ENCODE data around the gene SDHAF1.

SDHAF1 gene

DNA sequence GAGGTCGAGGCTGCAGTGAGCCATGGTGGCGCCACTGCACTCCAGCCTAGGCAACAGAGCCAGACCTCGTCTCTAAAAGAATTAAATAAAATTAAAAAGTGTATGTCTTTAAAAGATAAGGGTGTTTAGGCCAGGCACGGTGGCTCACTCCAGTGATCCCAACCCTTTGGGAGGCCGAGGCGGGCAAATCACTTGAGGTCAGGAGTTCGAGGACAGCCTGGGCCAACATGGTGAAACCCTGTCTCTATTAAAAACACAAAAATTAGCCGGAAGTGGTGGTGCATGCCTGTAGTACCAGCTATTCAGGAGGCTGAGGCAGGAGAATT, 7.5 kb upstream of the SDHAF1 start:
- DNase-seq, result no peak

GRCh38 chr19:35988824-35989223, 6.2 kb upstream of the SDHAF1 start:
- no peak for DNase-seq

DNA sequence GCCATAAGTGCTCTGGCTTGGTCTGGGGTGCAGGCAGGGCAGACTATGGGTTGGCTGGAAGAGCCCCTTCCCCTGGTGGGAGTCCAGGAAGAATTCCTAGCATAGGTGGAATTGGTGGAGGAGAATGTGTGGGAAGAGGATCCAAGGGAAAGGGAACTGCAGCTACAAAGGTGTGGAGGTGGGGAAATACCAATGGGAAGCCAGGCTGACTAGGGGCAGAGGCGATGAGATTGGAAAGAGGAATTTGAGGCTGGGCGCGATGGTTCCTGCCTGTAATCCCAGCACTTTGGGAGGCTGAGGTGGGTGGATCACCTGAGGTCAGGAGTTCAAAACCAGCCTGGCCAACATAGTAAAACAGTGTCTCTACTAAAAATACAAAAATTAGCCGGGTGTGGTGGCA, 4.8 kb upstream of the SDHAF1 start:
- no peak for DNase-seq

DNA sequence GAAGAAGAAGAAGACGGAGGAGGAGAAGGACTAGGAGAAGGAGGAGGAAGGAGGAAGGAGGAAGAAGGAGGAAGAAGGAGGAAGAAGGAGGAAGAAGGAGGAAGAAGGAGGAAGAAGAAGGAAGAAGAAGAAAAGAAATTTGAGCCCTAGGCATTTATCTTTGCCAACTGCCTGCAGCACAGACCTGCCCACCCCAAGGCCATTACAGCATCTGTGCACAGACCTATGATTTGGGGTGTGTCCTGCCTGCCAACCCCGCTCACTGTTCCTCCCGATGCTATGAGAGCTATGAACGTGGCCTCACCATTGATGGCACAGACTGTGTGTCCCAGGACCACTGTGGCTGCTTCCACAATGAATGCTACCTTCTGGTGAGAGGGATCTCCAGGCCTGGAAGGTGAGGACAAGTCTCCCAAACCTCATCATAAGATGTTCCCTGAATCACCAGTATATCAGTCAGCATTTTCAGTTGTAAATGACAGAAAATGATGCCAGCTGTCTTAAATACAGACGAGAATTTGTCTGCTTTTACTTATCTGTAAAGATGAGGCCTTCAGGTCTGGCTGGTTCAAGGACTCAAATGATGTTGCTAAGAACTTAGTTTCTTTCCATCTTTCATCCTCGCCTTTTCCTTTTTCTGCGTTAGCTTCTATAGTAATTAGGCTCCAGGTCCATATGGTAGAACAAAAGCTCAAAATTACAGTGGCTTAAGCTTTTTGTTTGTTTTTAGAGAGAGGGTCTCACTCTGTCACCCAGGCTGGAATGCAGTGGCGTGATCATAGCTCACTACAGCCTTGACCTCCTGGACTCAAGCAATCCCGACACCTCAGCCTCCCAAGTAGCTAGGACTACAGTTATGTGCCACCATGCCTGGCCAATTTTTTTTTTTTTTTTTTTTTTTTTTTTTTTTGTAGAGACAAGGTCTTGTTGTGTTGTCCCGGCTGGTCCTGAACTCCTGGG, 3.9 kb upstream of the SDHAF1 start:
- no peak for DNase-seq

GRCh38 chr19:35991731-35992450, 3.1 kb upstream of the SDHAF1 start:
- DNase-seq, result no peak

DNA sequence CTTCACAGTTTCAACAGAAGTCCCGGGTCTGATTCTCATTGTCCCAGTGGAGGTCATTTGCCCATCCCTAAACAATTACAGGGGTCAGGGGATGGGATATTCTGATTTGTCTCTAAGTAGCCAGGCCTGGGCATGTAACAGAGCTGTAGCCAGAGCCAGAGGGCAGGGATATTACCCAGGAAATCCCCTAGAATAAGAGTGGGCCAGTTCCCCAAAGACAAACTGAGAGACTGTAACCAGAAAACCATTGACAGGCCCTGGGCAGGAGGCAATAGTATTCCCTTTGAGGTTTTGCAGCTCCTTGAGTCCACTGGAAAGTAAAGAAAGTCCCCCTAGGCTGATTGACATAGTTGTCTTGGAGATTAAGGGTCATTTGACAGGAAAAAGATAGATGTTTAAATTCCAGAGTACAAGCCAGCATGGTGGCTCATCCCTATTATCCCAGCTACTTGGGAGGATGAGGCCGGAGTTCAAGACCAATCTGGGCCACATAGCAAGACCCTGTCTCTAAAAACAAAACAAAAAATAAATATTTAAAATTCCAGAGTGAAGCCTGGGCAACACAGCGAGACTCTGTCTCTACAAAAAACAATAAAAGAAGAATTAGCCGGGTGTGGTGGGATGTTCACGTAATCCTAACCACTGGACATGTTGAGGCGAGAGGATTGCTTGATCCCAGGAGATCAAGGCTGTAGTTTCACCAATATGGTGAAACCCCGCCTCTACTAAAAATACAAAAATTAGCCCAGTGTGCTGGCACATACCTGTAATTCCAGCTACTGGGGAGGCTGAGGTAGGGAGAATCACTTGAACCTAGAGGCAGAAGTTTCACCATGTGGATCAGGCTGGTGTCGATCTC, 1.9 kb upstream of the SDHAF1 start:
- no peak for DNase-seq

DNA sequence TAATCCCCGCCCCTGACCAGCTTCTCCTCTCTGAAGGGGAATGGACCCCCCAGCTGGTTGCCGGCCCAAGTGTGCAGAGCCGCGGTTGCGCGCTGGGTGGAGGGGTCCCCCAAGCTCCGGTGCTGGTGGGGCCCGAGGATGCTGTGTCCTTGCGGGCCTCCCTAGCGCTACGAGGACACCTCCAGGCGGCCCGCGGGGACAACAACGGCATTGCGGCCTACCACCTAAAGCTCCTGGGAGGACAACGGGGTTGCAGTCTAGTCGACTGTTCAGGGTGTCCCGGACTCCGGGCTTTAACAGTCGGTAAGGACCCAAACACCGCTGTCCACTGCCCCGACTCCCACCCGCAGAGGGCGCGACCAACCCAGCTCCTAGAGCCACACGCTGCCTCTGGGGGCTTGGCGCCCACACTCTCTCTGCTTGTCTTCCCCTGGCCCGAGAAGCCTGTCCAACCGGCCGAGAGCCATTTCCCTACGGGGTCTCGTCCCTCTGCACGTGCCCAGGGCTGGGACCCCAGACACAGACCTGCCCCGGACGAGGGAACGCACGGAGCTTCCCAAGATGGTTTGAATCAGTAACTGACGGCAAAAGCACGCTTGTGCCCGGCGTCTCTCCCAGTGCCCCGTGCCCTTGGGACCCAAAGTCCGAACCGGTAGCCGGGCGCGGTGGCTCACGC, 927 bp upstream of the SDHAF1 start:
- DNase-seq, result no peak

DNA sequence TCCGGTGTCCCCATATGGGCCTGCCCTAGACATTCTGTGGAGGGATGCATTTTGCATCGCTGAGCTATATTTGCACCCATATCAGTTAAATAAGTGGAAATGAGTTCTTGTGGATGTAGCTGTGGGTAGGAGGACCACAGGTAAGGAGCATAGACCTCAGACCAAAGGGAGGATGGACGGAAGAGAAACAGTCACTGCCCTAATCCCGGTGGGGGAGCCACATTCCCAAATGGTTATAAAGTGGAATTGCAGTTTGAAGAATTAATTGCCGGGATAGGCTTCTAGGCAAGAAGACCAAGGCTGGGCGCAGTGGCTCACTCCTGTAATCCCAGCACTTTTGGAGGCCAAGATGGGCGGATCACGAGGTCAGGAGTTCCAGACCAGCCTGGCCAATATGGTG, 1.8 kb downstream of the SDHAF1 start:
- no peak for DNase-seq

- no peak for DNase-seq
These were observed 6.6 kb downstream of the SDHAF1 start for GRCh38 chr19:36001605-36002004.

DNA sequence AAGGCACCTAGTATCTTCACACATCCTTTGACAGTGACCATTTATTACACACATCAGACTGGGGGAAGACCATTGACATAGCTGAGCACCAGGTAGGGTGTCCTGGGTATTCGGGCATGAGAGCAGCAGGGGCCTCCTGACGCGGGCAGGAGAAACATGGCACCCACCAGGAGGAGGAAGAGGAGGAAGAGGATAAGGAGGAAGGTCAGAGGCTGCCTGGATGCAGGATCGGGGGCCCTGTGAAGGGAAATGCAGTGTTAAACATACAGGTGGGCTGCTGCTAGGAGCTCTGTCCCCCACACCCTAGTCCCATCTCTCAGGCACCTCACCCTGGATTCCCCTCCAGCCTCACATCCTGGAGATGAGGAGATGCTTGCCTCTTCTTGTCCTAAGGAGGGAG, 8.3 kb downstream of the SDHAF1 start:
- DNase-seq, result no peak

DNA sequence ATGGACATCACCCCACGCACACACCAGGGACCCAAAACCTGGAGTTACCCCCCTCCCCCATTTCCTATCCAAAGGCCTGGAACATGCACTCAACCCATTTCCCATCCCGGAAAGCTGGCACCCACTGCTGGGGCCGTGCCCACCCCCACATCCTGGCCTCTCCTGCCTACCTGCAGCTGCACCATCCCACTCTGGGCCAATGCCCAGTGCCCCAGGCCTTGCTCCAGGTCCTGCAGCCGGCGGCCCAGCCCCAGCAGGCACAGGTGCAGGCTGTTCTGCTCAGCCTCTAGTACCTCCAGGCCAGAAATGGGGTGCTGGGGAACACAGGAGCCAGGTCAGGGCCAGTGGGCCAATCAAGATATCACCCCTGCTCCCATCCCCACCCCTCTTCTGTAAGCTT, 12.0 kb downstream of the SDHAF1 start:
- no peak for DNase-seq

DNA sequence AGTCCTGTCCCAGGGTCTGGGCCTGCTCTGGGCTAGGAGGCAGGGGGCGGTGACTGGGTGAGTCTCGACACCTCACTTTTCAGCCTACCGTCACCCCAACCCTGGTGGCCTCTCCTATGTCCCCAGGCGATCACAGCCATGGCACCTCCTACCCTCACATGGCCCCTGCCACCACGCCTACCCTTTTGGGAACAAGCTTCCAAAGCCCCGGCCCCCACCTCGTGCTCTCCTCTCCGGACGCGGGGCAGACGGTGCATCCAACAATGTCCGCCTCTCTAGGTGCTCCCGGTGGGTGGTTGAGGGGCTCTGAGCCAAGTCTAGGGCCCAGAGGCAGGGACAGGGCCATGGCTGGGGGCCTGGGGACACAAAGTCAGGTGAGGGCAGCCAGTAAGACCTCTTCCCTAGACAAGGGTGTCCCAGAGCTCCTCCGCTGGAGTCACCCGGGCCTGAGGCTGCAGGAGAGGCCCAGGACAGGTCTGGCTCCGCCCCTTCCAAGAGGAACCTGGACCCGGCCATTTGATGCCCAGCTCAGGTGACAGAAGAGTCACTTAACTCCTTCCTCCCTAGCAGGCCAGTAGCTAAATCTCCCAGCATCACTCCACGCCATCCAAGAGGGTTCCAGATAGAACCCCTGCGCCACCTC, 13.5 kb downstream of the SDHAF1 start, which contains the start of gene SYNE4:
TSS of gene SYNE4 (minus strand) at position 478 of the 643 bp plus-strand sequence. CDS start at position 346, 132 bp downstream.
- peak; percentile 17 for DNase-seq

DNA sequence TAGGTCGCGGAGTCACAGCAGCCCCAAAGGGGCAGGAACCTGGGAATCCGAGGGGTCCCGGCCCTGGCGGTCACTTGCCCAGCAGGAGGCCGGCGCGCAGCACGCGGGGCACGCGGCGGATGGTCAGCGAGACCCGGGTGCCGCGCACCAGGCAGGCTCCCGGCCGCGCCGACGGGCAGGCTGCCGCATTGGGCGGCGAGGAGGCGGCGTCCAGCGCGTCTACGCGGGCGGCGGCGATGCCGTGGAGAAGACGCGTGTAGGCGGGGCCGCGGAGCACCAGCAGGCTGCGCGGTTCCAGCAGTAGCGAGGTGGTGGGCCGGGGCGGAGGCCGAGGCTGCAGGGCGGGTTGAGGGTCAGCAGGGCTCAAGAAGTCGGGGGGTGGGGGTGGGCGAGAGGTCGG, 14.2 kb downstream of the SDHAF1 start:
- DNase-seq, result peak; percentile 41

DNA sequence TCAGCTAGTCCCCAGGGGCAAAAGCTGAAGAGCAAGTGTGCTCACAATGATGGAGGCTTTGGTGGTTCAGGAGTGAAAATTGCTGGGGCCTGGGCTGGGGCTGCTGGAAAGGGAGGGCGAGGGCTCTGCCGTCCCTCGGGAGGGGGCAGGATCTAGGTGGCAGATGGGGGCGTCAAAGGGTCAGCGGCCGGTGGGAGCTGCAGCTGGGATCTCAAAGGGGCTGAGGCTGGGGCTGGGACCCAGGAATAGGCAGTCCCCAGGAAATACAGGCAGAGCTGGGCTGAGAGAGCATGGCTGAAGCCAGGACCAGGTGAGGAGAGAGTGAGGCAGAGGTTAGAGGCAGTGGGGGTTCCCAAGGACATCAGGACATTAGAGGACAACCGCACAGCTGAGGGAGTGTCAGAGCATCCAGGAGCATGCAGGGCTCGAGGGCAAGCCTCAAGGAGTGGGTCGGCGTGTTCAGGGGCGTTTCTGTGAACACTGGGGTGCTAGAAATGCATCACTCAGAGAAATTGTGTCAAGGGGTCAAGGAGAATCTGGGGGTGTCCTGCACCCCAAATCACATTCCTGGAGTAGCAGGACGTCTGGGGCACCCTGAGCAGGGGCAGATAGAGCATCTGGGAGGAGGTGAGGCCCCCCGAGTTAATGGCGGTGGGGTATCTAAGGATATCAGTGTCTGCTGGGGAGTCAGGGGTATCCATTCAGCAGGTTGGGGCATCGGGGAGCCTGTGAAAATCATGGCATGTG, 14.8 kb downstream of the SDHAF1 start:
- DNase-seq, result no peak

DNA sequence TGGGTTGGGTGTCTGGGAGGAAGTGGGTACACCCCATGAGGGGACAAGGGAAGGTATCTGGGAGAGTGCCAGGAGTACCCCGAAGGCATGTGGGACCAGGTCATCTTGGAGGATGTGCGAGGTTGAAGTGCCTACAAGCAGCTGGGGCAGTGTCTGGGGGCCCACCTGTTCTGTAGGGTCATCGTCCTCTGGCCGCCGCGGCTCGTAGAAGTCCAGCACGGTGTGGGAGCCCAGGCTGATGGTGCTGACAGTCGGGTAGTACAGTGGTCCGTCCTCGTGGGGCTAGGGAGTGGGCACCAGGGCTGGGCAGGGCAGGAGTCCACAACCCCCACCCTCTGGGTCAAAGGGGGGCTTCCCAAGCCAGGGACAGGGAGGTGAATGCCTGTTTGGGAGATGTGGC, 15.4 kb downstream of the SDHAF1 start:
- no peak for DNase-seq

DNA sequence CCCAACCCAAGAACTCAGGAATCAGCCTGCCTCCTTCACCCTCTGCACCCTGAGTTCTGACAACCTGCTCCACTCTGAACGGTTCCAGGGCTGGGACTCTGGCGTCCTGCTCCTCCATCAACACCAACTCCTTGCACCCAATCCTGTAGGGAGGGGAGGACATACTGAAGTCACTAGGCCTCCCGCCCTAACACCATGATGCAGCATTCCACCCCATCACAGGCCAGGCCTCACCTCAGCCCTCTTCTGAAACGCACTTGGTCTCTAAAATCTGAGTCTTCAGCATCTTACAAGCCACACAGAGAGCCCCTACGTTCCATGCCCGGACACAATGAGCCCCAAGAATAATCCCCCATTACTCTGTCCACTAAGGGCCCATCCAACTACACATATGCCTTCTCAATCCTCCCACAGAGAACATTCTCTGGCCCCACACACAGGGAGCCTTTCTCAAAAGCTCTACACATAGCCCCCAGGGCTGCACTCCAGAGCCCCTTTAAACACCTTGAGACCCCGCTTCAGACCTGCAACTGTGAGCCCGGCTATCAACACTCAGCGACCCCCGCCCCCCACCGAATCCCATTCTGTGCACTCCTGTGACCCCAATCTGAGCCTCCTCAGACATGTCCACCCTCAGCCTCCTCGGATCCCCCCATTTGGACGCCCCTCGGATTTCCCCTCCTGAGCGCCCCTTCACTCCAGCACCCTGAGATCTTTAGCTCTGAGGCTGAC, 18.5 kb downstream of the SDHAF1 start:
- no peak for DNase-seq

DNA sequence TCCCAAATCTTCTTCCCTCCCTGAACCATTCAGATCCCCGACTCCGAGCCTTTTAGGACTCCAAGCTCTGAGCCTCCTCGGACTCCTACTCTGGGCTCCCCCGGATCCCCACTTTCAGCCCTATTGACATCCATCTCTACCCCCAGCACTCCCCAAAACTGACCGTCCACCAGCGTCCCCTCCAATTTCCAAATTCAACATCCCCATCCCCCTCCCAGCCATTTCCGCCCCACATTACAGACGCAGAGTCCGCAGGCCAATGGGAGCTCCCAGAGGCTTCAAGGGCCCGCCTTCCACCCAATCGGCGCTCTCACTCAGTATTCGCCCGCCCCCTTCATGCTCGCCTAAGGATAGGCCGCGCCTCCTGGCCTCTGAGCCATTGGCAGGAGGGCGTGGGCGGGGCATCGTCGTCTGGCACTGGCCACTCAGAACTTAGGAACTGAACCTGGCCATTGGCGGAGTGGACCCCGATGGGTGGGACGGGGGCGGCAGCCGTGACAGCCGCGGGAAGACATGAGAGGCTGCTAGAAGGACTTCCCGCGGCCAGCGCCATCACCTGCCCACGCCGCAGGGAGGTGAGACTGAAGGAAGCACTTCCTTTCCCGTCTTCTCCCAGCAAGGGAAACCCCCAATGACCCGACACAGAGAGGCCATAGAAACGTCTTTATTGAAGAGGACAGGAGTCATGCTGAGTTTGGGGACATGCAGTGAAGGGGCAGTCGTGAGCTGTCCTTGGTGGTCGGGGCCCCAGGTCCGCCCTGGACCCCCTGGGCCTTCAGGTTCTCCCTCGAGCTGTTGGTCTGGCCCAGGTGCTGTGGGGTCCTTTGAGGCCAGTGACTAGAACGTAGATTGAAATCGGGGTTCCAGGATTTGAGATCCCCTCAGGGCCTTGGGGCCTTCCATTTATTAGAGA, 19.3 kb downstream of the SDHAF1 start, which contains the start of gene ALKBH6:
TSS of gene ALKBH6 (minus strand) at position 202 of the 913 bp plus-strand sequence. CDS start 816 bp downstream, outside the sequence.
- peak; percentile 100 for DNase-seq

DNA sequence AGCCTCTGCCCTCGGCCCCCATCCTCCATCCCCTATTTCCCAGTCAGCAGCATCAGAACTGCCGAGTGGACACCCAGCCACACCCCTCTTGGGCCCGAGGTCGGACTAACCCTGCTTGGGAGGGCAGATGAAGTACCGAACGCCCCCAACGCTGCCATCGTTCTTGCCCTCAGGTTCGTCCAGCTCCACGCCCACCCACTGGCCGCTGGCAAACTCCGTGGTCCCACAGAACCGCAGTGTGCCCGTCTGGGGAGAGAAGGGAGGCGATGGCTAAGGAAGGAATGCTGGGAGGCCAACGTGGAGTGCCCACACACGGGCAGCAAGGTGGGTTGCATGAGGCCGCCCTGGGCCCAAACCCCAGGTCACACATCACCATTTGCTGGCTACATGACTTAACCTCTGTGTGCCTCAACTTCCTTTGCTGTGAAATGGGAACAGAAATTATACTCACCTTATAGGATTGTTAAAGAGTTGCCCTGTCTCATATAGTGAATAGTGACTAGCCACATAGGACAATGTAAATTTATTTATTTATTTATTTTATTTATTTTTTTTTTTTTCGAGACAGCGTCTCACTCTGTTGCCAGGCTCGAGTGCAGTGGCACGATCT, 24.2 kb downstream of the SDHAF1 start:
- no peak for DNase-seq

DNA sequence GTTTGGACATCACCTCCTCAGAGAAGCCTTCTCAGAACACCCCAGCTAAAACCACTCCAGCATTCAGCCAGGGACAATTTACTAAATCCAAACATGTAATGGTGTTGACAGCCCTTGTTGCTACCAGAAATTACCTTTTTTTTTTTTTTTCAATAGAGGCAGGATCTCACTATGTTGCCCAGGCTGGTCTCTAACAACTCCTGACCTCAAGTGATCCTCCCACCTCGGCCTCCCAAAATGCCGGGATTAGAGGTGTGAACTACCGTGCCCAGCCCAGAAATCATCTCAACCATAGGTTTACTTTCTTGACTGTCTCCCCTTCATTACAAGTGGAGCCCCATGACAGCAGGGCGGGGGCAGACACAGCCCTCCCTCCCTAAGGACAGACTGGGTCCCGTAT, 28.4 kb downstream of the SDHAF1 start:
- no peak for DNase-seq
